ENCODE measurements around the gene TMSB10.

GRCh38 chr2:84888401-84889276 lies 16.8 kb upstream of the TMSB10 start:
- no peak for TF ChIP-seq CTCF (conservative IDR thresholded peaks at IDR 0.05 in 1 of 2, IDR thresholded peaks at IDR 0.05 in 1 of 2; ENCODE audit: low read depth in 1 of 2, low read length in 2 of 2)
- TF ChIP-seq EZH2 (IDR thresholded peaks at IDR 0.05; ENCODE audit: low read length, missing control alignments): no peak
